Esophagus muscularis mucosa (tissue), 3 donors: ENCODE measurements around the gene ATE1.

Experiments used
- POLR2A ChIP-seq: fragments of 450-650 bp; IDR thresholded peaks from one replicate; pipeline ENCODE4 v1.6.1; 2017; ENCODE audit warnings: antibody characterized with exemption, moderate library complexity, mild to moderate bottlenecking, low read depth
- POLR2AphosphoS5 ChIP-seq, 2 donors: sonication (generic); formaldehyde crosslinking; IDR thresholded peaks; one replicate each; pipeline ENCODE4 v1.6.1; 2017; ENCODE audit warnings: antibody characterized with exemption in 2 of 2
- TF ChIP-seq, protein P1 (sequence below), 3 experiments: fragments of 200-600 bp in 2 of 3; fragments of 450-650 bp in 1 of 3; sonication (generic) in 2 of 3; IDR thresholded peaks; one replicate each; pipeline ENCODE4 v1.5.1; 2017 to 2019; ENCODE audit warnings: antibody characterized with exemption in 3 of 3, mild to moderate bottlenecking in 2 of 3, moderate library complexity in 1 of 3

DNA sequence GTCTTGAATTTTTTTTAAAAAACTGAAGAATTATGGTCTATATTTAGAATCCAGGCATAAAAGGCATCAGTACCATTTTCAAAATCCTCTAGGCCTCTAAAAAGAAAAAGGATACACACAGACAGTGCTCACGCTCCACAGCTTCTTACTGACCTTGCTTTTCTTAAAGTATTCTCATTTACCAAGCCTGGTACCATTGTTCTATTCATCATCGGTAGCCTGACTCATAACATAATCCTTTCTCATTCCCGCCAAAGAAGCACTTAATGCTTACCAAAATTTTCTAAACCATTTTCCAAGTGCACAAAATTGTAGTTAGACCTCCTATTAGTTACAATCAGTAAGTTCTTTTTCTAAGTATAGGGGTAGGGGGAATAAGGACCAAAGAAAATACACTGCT lies 54.6 kb downstream of the ATE1 start:
- TF ChIP-seq POLR2A: no peak
- TF ChIP-seq POLR2AphosphoS5 (IDR thresholded peaks at IDR 0.05): no peak
- TF ChIP-seq, protein P1, sequence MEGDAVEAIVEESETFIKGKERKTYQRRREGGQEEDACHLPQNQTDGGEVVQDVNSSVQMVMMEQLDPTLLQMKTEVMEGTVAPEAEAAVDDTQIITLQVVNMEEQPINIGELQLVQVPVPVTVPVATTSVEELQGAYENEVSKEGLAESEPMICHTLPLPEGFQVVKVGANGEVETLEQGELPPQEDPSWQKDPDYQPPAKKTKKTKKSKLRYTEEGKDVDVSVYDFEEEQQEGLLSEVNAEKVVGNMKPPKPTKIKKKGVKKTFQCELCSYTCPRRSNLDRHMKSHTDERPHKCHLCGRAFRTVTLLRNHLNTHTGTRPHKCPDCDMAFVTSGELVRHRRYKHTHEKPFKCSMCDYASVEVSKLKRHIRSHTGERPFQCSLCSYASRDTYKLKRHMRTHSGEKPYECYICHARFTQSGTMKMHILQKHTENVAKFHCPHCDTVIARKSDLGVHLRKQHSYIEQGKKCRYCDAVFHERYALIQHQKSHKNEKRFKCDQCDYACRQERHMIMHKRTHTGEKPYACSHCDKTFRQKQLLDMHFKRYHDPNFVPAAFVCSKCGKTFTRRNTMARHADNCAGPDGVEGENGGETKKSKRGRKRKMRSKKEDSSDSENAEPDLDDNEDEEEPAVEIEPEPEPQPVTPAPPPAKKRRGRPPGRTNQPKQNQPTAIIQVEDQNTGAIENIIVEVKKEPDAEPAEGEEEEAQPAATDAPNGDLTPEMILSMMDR (IDR thresholded peaks at IDR 0.05): no peak
